HG03039 (cell line): ENCODE measurements around the gene TACC2.
"Not testable (repeated sequence)": the region's sequence is repeated elsewhere in the genome, so short reads cannot be mapped to it uniquely, and the experiment has no call there.

Source experiments
- ATAC-seq: cut with Tn5 transposase; IDR thresholded peaks from one replicate; pipeline ENCODE4 v1.9.1; 2021; ENCODE audit warnings: mild to moderate bottlenecking, moderate library complexity; ENCODE audit not compliant: unreplicated experiment

Gene TACC2

DNA sequence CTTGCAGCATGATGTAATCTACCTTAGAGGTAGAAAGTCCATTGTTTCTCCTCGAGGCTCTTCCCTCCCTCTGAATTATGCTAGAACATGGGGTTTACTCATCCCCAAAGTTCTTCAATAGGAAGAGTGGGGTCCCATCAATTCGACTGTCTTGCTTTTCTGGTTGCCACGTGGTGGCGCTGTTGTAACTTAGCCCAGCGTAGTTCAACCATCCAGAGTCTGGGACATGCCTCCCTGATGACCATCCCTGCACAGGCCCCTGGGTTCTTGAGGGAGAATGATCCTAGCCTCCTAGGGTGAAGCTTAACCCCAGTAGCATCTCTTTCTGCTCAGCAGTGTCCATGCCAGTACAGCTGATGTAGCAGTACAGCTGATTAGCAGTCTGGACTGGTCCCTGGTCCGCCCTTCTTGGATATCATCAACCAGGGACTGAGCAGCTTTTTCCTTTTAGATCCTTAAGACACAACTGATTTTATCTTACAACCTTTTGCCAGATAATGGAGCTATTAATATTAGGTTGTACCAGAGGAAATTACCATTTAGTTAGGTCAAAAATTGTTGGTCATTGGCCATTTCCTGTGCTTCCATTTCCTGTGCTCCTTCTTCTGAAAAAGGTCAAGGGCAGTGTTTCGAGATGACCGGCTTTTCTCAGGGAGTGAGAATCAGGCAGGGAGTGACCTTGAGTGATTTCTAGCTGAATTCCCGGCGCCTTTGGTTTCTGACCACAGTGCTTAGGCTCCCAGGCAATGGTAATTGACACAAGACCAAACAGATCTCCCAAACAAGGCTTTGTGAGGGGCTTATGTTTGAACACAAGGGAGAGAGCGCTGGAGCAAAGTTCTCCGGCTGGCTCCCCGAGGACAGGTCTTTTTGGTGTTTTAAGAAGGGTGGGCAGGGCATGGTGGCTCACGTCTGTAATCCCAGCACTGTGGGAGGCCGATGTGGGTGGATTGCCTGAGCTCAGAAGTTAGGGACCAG, 65.4 kb downstream of the TACC2 start:
- ATAC-seq, result no peak

DNA sequence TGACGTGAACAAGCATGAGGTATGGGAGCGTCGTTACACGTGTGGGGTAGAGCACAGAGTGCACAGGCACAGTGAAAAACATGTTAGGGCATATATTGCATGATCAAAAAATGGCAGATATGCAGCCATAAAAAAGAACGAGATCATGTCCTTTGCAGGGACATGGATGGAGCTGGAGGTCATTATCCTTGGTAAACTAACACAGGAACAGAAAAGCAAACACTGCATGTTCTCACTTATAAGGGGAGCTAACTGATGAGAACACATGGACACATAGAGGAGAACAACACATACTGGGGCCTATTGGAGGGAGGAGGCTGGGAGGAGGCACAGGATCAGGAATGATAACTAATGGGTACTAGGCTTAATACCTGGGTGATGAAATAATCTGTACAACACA, 66.3 kb downstream of the TACC2 start:
- ATAC-seq, result no peak

DNA sequence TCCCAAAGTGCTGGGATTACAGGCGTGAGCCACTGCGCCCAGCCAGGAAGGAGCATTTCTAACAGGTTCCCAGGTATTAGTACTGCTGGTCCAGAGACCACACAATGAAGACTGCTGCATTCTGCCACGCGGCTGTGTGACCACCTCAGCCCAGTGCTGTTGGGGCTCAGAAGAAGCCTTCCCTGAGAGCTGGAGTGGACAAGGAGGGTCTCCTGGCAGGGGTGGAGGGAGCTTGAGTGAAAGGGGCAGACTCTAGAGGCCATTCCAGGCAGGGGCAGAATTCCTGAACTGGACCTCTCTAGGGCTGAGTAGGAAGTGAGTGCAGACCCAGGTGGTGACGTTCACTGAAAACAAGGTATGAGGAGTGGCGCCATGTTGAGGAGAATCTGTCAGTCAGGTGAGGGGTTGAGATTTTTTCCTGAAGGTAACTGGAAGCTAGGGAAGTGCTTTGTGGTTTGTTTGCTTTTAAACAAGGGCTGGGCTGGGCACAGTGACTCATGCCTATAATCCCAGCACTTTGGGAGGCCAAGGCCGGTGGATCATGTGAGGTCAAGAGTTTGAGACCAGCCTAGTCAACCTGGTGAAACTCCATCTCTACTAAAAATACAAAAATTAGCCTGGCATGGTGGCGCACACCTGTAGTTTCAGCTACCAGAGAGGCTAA, 67.6 kb downstream of the TACC2 start:
- ATAC-seq, result no peak

DNA sequence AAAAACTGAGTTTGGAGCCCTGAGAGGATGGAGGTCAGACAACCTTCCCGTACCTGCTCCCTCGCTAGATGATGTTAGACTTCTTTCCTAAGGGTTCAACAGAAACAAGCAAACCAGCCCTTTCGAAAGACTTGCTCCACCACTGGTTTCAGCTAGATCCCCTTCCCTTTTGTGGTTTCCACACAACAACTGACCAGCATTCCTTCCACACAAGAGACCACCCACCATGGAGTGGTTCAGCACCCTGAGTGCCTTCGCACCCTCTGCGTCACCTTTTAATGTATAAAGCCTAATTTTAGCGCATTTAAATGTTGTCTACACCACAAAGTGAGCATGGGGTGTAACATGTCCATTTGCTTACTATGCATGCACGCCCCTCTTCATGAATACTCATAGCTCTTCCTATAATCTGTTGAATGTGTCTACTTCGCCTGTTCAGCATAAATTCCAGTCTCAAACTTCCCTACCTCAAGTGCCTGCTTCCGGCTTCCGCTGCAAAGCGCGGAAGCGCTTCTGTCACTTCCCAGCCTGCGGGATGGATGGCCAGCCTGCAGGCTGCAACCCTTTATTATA, 69.0 kb downstream of the TACC2 start:
- no peak for ATAC-seq

DNA sequence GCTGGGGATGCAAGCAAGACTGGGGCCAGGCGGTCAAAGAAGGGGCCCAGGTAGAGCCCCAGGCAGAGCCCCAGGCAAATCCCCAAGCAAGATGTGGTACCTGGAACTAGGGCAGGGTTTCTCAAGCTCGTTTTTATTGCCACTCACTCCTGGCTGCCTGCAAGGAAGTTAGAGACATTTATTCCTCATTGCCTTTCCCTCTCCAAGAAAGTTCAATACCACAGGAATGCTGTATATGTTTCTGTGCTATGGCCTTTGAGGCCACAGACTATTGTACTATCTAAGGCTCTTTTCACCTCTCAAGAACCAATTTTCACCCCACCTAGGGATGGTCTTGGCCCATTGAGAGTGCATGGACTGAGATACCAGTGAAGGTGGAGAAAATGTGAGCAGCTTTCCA, 71.3 kb downstream of the TACC2 start:
- ATAC-seq, result no peak

DNA sequence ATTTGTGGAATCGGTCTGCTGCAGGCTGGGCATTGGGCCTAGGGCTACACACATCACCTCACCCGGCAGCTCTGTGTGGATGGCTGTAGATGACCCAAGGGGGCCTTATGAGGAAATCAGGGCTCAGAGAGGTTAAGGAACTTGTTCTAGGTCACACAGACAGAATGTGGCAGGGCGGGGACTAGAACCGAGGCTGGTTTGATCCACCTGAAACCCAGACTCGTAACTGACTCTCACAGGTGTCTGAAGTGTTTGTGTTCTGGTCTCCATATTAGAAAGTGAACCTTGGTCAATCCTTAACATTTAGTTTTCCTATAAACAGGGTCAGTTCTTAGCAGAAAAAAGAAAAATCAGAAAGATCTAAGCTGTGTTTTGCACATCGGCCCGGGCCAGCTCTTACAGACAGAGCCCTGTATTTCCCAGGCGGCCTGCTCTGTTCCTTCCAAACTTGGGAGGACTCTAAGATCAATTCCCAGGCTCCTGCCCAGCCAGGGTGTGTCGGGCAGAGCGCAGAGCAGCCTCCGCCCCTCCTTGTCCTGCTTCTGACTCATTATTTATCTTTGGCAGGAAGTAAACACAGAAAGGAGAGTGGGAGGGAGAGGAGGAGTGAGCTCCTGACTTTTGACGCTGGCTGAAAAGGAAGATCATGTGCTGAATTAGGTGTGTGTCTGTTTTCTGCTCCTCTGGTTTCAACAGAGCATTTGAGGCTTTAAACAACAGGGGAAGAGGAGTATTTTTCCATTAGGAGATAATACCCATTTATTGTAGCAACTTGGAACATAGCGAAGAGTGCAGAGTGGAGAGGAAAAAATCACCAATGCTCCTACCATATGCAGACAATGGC, 74.1 kb downstream of the TACC2 start:
- no peak for ATAC-seq

DNA sequence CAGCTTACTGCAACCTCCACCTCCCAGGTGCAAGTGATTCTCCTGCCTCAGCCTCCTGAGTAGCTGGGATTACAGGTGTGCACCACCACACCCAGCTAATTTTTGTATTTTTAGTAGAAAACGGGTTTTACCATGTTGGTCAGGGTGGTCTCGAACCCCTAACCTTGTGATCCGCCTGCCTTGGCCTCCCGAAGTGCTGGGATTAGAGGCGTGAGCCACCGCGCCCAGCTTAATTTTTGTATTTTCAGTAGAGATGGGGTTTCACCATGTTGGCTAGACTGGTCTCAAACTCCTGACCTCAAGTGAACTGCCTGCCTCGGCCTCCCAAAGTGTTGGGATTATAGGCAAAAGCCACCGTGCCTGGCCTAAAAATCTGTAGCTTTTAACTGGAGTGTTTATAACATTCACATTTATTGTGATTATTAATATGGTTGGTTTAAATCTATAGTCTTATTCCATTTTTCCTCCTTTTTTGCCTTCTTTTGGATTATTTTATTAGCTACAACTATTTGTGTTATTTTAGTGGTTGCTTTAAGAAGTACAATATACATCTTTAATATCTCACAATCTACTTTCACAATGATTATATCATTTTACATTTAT, 77.5 kb downstream of the TACC2 start:
- ATAC-seq, result not testable (repeated sequence)

DNA sequence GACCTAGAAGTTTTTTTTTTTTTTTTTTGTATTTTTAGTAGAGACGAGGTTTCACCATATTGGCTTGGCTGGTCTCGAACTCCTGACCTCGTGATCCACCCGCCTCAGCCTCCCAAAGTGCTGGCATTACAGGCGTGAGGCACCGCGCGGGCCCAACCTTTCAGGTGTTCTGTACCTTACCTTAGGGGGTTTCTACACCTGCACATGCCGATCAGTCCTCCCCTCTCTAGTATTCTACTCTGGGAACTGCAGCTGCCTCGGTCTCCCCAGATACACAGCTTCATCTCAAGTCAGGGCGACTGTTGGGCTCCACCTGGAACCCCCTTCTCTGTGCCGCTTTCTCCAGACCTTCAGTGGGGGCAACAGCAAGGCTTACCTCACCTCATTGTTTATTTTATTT, 79.9 kb downstream of the TACC2 start:
- no peak for ATAC-seq

DNA sequence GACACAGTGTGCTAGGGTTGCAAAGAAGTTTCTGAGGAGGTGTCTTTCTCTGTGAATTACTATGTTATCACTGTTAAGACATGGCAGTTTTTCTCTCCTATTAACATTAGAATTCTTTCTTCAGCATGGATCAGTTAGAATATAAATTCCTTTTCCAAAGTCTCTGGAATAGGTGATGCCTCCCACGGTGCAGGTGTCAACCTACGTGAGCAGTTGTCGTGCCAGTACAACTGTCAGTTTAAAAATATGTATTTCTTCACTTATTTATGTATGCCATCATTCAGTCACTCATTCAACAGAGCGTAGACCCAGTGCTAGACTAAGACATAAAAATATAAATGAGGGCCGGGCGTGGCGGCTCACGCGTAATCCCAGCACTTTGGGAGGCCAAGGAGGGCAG, 83.5 kb downstream of the TACC2 start:
- ATAC-seq, result no peak

DNA sequence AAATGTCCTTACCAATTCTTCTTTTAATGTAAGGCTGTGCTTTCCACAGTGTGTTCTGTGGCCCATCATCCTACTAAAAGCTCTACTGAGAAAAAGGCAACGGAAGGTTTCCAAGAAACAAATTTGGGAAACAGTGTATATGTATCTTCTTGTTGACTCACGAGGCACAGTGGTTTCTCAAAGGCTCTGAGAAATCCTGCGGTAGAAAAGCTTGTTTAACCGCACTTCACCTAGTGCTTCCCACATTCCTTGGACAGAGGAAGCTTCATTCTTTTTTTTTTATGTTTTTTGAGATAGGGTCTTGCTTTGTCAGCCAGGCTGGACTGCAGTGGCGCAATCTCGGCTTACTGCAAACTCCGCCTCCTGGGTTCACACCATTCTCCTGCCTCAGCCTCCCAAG, 84.5 kb downstream of the TACC2 start:
- ATAC-seq, result no peak

DNA sequence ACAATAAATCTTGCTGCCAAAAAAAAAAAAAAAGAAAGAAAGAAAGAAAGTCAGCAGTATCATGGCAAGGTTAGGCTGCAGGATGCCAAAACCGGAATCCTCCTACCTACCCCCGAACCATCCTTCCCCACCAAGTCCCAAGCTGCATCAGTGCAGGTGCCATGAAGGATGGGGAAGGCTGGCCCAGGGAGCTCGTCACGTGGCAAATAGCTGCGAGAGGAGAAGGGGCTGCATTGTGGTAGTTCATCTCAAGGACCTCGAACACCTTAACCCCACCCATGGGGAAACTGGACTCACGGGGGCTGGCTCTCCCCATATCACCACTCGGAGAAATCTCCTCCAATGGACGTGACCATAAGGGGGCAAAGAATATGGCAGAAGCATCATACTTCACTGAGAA, 86.2 kb downstream of the TACC2 start:
- ATAC-seq, result no peak

DNA sequence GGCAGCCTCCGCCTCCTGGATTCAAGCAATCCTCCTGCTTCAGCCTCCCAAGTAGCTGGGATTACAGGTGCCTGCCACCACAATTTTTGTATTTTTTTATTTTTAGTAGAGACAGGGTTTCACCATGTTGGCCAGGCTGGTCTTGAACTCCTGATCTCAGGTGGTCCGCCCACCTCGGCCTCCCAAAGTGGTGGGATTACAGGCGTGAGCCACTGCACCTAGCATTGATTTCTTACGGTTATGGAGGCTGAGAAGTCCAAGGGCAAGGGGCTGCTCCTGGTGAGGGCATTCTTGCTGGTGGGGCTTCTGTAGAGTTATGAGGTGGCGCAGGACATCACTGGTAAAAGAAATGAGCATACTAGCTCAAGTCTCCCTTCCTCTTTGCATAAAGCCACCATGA, 86.9 kb downstream of the TACC2 start:
- ATAC-seq, result not testable (repeated sequence)

DNA sequence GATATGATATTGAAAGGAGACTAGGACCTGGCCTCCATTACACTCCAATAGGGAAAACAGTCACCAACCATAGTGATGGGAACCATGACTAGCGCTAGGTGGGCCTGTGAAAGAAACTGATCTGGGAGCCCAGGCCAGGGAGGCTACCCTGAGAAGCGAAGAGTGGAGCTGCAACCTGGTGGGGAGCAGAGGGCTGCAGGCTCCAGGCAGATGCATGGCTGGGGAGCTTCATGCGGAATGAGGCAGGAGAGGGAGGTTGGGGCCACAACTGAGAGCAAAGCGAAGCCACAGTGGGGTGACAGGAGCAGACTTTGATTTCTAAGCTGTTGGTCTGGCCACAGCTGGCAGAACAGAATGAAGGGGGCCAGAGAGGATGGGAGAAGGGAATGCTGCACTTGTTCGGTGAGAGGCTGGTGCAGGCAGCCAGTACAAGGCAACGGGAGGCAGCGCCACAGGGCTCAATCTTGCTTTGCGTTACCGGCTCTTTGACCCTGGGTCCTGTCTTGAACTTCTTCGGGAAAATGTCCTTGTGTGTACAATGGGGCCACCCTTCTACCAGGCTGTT, 88.4 kb downstream of the TACC2 start:
- no peak for ATAC-seq

DNA sequence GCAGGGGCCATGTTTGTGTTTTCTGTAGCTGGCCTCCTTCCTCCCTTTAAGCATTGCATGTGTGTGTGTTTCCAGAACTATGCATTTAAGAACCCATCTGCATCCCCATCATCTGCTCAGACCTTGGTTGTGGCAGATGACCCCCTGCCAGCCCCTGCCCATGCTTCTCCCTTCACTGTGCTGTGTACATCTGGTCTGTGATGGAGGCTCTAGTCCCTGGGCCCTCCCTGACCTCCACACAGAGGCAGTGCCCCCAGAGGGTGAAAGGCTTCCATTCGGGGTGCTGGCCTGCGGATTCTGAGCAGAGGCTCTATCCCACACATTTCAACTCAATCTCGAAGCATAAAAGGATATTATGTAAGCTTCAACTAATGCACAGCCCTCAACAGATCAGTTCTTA, 89.4 kb downstream of the TACC2 start:
- no peak for ATAC-seq

DNA sequence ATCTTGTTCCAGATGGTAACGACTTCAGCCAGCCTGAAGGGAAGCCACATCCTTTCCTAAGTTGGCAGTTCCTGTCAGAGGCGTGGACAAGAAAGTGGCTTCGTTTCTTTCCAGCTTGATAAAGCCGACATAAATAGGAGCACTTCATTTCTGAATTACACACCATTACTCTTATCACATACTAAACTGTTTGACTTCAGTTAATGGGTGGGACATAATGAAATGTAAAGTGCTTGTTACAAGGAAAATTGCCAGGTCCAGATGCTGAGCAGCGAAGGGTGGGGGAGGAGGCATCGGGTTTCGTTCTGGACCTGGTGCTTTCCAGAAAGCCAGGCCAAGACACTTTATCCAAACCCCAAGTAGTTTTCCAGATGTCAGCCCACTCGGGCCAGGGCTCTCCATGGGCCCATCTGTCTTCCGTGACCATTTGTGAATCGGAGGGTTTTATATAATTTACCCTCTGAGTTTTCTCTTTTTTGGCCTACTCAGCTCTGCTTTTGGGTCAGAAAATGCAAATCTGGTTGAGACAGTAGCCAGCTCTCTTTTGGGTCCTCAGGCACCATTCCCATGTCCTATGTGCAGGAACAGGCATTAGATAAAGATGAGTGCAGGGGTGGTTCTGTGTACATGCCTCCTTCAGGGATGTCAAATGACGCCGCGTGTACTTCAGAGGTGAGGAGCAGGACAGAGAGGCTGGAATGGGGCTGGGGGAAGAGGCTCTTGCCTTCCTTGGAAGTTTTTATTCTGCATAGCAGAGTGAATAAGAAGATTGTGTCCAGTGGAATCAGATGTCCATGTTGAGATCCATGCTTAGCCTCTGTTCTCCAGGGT, 90.2 kb downstream of the TACC2 start:
- ATAC-seq, result no peak

DNA sequence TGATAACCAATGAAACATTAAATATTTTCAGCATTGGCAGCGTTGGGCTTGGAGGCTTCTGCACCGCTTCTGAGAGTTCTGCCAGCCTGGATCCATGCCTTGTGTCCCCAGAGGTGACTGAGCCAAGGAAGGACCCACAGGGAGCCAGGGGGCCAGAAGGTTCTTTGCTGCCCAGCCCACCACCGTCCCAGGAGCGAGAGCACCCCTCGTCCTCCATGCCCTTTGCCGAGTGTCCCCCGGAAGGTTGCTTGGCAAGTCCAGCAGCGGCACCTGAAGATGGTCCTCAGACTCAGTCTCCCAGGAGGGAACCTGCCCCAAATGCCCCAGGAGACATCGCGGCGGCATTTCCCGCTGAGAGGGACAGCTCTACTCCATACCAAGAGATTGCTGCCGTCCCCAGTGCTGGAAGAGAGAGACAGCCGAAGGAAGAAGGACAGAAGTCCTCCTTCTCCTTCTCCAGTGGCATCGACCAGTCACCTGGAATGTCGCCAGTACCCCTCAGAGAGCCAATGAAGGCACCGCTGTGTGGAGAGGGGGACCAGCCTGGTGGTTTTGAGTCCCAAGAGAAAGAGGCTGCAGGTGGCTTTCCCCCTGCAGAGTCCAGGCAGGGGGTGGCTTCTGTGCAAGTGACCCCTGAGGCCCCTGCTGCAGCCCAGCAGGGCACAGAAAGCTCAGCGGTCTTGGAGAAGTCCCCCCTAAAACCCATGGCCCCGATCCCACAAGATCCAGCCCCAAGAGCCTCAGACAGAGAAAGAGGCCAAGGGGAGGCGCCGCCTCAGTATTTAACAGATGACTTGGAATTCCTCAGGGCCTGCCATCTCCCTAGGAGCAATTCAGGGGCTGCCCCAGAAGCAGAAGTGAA, 93.9 kb downstream of the TACC2 start:
- ATAC-seq, result no peak

DNA sequence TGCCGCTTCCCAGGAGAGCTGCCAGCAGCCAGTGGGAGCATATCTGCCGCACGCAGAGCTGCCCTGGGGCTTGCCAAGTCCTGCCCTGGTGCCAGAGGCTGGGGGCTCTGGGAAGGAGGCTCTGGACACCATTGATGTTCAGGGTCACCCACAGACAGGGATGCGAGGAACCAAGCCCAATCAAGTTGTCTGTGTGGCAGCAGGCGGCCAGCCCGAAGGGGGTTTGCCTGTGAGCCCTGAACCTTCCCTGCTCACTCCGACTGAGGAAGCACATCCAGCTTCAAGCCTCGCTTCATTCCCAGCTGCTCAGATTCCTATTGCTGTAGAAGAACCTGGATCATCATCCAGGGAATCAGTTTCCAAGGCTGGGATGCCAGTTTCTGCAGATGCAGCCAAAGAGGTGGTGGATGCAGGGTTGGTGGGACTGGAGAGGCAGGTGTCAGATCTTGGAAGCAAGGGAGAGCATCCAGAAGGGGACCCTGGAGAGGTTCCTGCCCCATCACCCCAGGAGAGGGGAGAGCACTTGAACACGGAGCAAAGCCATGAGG, 94.6 kb downstream of the TACC2 start:
- no peak for ATAC-seq
